ENCODE measurements around the gene LTBP3.
A peak's percentile ranks its signal among the peaks of the same experiment; 100 is the strongest.

DNA sequence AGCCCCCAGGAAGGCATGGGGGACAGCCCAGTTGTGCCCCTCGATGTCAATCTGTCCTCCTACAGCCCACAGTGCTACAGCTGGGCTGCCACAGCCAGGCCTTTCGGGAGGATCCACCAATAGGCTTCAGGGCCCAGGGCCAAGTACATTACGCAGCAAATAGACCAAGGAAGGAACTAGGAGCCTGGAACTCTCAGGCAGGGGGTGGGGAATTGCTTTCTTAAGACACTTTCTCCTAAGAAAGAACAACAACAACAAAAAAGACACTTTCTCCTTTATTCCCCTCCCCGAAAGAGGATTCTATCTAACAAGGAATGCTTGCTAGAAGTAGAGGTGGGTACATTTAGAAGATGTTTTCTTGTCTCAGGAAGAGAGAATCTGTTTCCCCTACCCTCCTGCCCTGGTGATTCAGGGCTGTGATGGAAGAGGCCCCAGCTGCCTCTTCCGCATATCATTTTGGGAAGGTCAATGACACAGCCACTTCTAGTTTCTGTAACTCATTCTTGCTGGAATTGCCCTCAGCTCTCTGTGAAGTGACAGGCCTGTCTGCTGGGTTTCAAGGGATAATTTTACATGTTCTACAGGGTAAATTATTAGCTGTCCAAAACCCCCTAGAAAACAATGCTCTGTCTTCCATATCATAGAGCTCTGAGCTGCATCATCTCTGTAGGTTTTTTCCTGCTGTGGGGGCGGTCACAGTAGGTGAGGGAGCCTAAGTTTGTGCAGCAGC, 65.4 kb downstream of the LTBP3 start:
- TF ChIP-seq, protein P1, sequence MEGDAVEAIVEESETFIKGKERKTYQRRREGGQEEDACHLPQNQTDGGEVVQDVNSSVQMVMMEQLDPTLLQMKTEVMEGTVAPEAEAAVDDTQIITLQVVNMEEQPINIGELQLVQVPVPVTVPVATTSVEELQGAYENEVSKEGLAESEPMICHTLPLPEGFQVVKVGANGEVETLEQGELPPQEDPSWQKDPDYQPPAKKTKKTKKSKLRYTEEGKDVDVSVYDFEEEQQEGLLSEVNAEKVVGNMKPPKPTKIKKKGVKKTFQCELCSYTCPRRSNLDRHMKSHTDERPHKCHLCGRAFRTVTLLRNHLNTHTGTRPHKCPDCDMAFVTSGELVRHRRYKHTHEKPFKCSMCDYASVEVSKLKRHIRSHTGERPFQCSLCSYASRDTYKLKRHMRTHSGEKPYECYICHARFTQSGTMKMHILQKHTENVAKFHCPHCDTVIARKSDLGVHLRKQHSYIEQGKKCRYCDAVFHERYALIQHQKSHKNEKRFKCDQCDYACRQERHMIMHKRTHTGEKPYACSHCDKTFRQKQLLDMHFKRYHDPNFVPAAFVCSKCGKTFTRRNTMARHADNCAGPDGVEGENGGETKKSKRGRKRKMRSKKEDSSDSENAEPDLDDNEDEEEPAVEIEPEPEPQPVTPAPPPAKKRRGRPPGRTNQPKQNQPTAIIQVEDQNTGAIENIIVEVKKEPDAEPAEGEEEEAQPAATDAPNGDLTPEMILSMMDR (IDR thresholded peaks at IDR 0.05), result no peak
- TF ChIP-seq POLR2A (IDR thresholded peaks at IDR 0.05), result peak in 1 of 2 donors; percentile 58

Measured in heart left ventricle (tissue), 13 donors.